Stimulated activated CD8-positive, alpha-beta memory T cell treated with anti-CD3 and anti-CD28 coated beads, Interleukin-7, amount 100 ng/mL, for 48 hours (primary cell): ENCODE data around the gene FDPS.
"Not testable (repeated sequence)": the region's sequence is repeated elsewhere in the genome, so short reads cannot be mapped to it uniquely, and the experiment has no call there.

ENCODE experiments used
- DNase-seq, 2 donors: peaks; one replicate each; pipeline ENCODE4 v3.0.0-alpha.2; 2020; ENCODE audit warnings: low read depth in 1 of 2; ENCODE audit errors: extremely low read depth in 1 of 2

FDPS gene

DNA sequence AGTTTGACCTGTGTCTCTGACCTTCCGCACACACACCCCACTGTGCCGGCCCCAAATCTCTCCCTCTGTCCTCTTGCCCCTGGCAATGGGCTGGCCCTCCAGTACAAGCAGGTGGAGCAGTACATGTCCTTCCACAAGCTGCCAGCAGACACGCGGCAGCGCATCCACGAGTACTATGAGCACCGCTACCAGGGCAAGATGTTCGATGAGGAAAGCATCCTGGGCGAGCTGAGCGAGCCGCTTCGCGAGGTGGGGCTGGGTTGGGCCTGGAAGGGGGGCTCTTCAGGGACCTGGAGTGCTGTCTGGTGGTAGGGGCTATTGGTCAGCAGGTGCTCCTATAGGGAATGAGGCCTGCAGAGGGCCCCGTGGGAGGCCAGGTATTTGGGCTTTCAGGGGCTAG, 23.6 kb upstream of the FDPS start:
- no peak for DNase-seq

DNA sequence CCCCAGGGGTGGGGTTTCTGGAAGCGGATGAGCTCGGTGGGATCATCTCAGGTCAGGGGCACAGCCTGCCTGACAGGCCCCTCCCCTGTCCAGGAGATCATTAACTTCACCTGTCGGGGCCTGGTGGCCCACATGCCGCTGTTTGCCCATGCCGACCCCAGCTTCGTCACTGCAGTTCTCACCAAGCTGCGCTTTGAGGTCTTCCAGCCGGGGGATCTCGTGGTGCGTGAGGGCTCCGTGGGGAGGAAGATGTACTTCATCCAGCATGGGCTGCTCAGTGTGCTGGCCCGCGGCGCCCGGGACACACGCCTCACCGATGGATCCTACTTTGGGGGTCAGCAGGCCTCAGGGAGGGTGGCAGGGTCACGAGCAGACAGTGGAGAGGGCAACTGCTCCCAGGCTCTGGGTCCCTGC, 23.0 kb upstream of the FDPS start:
- DNase-seq: no peak

DNA sequence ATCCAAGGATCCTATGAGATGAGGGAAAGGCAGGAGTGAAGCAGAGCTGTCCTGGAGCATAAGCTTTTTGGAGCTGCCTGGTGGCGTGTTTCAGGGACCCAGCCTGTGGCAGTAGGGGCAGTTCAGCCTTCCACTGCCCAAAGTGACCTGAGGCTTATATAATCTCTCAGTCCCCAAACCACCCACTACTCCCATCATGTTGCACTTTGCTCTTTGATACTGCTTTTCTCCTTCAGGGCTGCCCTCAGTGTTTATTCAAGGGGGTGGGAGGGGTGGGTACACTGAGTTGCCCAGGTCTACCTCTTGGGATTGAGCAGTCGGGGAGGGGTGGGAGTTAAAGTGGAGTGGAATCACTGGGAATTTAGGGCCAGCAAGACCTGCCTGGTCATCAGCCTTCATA, 22.1 kb upstream of the FDPS start:
- no peak for DNase-seq

DNA sequence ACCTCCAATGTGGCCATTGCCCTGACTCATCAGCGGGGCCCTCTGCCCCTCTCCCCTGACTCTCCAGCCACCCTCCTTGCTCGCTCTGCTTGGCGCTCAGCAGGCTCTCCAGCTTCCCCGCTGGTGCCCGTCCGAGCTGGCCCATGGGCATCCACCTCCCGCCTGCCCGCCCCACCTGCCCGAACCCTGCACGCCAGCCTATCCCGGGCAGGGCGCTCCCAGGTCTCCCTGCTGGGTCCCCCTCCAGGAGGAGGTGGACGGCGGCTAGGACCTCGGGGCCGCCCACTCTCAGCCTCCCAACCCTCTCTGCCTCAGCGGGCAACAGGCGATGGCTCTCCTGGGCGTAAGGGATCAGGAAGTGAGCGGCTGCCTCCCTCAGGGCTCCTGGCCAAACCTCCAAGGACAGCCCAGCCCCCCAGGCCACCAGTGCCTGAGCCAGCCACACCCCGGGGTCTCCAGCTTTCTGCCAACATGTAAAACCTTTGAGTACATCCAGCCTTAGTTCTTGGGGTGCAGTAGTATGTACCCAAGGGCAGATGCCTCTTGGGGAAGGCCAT, 20.6 kb upstream of the FDPS start:
- no peak for DNase-seq

DNA sequence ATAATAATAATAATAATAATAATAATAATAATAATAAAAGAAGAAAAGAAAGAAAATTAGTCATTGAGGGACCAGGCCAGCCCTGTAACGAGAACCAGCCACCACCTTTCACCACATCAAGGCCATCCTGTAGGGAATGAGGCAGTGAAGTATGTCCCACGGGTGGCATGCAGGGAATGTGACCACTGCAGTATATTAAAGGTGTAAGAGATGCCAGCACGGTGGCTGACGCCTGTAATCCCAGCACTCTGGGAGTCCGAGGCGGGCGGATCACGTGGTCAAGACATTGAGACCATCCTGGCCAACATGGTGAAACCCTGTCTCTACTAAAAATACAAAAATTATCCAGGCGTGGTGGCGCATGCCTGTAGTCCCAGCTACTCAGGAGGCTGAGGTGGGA, 17.7 kb upstream of the FDPS start:
- not testable (repeated sequence) for DNase-seq

DNA sequence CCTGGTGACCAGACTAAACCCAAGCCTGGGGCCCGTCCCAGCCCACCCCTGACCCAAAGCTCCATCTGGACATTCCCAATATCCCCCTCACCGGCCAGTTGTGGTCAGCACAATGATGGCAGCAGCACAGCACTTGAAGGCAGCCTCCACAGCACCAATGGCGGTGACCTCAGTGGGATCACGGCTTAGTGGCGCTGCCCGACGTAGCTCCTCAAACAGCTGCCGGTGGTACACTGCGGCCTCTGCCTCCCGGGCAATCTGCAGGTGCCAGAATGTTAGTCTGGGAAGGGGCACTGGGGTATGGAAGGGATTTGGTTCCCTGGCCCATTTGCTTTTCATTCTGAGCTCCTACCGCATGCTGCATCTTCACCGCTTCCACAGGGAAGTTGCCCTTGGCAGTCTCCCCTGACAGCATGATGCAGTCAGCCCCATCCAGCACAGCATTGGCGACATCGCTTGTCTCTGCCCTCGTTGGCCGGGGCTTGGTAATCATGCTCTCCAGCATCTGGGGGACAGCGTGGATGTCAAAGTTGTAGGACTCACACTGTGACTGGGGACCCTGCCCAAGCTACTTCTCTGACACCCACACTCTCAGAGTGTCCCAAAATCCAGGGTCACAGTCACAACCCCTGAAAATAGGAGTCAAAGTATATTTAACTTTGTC, 15.4 kb upstream of the FDPS start:
- DNase-seq: no peak

DNA sequence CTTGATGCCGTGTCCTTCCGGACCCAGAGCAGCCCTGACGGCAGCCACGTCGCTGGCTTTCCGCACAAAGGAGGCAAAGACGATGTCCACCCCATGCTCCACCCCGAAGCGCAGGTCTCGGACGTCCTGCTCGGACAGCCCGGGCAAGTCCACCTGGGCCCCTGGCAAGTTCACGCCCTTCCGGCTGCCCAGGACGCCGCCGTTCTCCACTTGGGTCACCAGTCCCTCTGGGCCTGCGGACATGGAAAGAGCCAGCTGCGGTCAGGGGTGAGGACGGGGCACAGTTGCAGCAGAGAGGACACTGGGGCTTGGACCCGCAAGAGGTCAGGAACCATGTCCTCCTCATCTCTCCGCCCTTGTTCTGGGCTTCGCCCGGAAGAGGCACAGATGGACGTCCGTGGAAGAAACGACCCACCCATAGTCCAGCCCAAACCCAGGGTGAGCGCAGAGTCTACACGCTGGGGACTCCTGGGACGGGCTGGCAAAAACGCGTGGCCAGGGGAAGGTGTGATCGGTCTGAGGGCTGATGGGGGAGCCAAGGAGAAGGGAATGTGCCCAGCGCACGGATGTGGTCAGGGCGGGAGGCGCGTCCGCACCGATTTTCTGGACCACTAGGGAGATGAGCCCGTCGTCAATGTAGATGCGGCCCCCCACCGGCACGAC, 14.0 kb upstream of the FDPS start:
- DNase-seq: no peak

DNA sequence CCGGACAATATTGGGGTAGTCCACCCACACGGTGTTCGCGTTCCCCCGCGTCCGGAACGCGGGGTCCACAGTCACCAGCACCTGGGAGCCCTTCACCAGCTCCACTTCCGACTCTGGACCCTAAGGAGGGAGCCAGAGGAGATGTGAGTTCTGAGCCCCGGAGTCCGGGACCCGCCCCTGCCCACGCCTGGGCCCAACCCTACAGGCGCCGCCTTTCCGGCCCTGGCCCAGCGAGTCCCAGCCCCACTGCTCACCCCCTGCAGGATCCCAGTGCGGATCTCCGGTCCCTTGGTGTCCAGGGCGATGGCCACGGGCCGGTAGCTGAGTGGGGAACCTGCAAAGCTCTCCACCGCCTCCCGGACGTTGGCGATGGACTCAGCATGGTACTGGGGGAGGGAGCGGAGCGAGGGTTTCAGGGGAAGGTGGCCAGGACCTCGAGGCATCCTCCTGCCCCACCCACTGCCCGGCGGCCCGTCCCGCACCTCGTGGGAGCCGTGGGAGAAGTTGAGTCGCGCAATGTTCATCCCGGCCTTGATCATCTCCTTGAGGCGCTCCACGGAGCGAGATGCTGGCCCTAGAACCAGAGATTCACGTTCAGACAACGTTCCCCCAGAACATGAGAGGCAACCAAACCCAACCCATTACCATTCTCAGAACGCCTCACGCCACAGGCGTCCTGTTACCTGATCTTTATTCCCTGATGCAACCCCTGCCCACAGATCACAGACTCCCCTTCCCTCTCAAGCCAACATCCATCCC, 13.3 kb upstream of the FDPS start:
- DNase-seq: no peak

DNA sequence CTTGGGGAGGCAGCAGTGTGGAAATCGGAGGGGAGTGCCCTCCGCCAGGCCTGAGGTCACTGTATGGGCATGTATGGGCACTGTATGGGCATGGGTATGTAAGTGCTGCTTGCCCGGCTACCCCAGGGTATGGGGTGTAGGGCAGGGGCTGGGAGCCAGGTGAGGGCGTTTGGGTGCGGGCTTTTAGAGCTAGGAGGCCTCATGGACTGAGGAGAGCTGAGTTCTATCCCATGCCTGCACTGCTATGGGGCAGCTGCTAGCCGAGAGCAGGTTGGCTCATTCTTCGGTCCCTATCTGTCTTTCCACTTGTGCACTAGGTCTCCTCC, 12.8 kb upstream of the FDPS start:
- no peak for DNase-seq

DNA sequence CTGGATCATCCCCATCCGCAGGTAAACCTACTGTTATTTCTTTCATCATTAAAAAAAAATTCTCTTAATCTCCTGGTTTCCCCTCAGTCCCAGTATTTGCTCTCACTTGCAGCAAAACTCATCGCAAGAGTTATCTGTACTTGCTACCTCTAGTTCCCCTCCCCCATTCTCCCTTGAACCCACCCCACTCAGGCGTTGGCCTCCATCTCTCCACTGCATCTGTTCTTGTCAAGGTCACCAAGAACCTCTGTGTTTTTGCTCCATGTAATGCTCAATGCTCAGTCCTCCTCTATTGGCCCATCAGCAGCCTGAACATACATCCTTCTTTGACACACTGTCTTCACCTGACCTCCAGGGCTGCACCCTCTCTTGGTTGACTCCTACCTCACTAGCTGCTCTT, 12.0 kb upstream of the FDPS start:
- no peak for DNase-seq

DNA sequence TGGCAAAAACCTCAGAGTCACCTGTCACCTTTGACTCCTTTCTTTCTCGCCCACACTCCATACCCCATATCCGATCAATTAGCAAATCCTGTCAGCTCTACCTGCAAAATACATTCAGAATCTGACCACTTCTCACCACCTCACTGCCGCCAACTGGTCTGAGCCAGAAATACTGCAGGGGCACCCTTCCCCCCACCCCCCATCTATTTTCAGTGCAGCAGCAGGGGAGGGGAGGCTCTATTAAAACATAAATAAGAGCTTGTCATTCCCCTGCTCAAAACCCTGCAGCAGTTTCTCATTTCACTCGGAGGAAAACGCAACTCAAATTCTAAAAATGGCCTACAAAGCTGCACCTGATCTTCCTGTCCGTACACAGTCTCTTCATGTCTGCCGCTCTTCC, 11.3 kb upstream of the FDPS start:
- DNase-seq: no peak

DNA sequence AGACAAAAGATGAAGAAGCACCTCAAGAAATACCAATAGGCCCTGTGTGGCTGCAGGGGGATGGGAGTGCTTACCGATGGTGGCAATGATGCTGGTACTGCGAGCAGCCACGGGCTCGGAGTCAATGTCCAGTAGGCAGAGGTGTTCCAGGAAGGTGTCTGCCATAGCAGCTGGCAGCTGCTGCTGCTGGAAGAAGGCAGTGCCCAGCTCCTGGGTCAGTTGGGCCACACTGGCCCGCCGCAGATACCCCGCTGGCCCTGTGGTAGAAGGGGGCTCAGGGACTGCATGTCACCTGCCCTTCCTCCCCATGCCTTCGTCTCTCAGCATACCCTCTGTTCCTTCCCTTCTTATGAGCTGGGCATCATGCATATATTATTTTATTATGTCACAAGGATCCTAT, 8.6 kb upstream of the FDPS start:
- no peak for DNase-seq

DNA sequence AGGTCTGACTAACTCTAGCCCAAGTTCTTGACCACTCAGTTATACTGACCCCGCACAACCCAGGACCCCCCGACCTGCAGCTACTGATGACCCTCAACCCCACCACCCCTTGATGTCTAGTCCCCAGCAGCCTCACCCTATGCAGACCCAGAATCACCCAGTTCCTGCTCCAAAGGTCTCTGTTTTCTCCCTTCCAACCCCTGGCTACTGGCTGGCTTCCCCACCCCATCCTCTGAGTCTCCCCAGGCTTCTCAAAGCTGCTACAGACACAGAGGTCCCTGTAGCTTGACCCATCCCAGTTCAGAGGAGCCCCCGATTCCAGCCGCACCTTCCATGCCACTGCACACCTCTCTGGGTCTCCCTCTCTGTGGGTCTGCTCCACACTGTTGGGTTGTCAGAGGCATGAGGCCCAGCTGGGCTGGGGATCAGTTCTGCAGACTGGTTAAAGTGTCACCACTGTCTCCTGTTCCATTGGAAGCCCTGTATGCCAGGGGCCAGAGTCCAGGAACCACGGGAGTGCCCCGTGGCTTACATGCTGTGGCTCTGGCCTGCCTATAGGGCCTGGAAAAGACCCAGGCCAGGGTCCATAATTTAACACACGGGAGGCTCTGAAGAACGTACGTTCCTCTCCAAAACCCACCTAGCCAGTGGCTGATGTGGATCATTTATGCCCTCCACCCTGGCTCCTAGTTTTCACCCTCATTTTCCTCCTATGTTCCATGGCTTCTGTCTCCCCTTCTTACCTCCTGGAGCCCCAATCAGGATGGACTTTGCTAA, 7.9 kb upstream of the FDPS start:
- no peak for DNase-seq

DNA sequence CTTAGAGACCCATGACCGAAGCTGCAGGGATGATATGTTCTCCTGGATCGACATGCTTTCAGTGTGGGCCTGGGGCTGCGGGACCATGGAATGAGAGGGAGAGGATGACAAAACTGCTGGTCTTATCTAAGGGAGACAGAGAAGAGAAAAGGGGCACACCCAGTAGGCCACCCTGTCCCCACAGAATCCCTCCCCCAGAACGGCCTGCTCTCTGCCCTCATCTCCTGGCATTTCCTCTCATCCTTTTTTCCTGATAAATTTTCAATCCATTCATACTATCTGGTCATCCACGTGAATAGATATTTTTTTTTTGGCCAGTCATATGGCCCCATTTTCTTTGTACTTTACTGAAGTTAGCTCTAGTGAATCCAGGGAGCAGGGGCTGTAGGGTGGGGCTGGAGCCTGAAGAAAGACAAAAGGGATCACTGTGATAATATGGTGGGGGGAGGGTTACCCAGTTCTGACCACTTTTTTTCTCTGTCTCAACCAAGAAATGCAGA, 7.3 kb upstream of the FDPS start, which contains the start of gene PKLR:
PKLR (minus strand) TSS at position 97 of the 500 bp plus-strand sequence; CDS start at position 54, 43 bp downstream.
- no peak for DNase-seq

DNA sequence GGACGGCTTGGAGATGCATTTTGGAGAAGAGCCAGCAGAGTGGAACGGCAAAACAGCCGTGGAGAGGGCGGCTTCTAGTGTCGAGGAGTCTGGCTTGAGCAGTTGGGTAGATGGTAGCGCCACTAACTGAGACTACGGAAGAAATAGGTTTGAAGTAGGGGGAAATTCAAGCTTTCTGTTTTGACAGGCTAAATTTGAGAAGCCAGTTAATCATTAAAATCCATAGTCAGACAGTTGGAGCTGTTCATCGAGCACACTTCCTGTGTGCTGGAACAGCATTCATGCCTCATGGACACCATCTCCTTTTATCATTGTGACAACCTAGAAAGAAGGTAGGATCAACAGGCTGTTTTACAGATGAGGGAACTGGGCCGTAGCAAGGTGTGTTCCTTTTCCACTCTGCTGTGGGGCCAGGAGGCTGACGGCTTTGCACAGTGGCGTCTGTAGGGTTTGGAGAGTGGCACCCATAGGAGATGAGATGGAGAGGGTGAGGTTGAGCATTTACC, 4.1 kb upstream of the FDPS start:
- DNase-seq: no peak

DNA sequence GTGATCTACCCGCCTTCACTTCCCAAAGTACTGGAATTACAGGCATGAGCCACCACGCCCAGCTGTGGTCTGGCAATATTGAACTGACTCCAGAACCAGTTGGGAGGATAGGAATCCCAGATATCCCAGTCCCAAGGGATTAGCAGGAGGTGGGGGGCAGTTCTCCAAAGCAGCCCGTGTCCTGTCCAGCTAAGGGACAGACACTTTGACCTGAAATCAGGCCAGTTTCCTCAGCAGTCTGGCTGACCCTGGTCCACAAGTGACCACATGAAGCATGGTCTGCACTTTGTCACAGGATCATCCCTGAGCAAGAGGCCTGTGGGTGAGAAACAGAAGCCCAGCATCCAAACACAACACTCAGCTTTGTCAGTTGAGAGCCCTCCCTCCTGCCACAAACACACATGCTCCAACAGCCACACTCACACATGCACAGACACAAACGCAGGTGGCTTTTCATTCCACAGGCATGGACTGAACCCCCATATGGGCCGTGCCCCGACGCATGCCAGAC, 2.7 kb upstream of the FDPS start:
- no peak for DNase-seq

DNA sequence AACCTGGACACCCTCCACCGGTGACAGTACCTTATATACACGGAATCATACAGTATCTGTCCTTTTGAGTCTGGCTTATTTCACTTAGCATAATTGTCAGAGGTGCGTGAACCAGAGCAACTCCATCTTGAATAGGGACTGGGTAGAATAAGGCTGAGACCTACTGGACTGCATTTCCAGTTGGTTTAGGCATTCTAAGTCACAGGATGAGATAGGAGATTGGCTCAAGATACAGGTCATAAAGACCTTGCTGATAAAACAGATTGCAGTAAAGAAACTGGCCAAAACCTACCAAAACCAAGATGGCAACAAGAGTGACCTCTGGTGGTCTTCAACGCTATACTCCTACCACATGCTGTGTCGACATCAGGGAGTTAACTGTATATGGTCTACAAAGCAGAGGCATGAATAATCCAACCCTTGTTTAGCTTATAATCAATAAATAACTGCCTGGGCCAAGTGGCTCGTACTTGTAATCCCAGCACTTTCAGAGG, 1.4 kb upstream of the FDPS start:
- no peak for DNase-seq

DNA sequence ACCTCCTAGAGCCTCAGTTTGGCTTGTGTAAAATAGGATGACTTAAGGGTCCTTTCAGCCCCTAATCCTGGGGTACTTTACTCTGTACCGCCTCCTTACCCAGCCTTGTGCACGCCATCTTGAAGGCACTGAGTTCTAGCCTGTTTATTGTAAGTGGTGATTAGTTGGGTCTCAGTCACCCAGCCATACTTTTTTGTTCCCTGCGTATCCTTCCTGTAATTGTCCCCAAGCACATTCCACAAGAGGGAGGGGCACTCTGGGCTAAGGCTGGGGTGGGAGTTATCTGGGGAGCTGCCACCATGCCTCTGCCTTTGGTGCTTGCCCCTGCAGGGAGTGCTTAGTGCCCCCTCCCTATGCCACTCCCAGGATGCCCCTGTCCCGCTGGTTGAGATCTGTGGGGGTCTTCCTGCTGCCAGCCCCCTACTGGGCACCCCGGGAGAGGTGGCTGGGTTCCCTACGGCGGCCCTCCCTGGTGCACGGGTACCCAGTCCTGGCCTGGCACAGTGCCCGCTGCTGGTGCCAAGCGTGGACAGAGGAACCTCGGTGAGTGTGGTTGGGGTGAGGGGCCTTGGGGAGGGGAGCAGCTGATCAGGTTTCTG, 856 bp downstream of the FDPS start:
- no peak for DNase-seq

DNA sequence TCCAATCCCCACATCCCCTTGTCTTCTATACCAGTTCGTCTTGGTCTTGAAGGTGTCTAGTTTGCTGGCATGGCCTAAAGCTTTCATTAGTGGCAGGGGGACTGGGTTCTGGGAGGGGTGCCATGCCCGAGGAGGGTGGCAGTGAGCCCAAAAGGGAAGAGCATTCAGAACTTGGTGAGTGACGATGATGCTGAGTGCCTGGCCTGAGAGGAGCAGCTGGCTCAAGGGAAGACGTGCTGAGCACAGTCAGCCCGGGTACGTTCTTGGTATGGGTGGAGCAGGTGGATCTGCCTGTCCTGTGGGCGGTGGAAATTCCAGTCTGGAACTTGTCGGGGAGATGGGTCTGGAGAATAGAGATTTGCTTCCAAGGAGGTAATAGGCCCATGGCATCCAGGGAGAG, 4.6 kb downstream of the FDPS start:
- DNase-seq: no peak

DNA sequence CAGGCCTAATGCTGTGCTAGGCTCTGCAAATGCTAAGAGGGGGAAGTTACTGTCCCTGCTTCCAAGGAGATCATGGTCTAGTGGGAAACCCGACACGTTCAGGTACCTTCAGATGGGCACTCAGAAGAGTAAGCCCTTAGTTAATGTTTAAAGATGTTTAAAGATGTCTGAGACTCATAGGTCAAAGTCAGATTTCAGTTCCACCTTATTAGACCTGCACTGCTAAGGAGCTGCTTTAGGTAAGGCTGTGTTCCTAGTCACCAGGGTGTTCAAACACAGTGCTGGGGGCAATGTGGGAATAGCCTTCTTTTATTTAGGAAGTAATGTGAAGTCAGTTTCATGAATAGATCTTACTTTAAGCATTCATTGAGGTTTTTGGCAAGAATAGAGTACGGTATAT, 8.3 kb downstream of the FDPS start:
- DNase-seq: no peak
